RWPE2 (cell line): ENCODE data around the gene KRT26.
"Not testable (repeated sequence)": the region's sequence is repeated elsewhere in the genome, so short reads cannot be mapped to it uniquely, and the experiment has no call there.

Source experiments
- ATAC-seq: fragments of 200-7000 bp; cut with Tn5 transposase; 3 replicates; pipeline ENCODE4 v1.9.1; 2021; ENCODE audit warnings: low read depth
- DNase-seq: peaks from one replicate; pipeline ENCODE4 v3.0.0-alpha.2; 2020; ENCODE audit warnings: low spot score
- H3K27ac ChIP-seq: fragments of 450-650 bp; 2 replicates; pipeline ENCODE4 v1.5.1; 2017; ENCODE audit warnings: mild to moderate bottlenecking; ENCODE audit not compliant: poor library complexity, severe bottlenecking
- H3K27me3 ChIP-seq: fragments of 250-450 bp; sonication (Bioruptor Pico); 2 replicates; pipeline ENCODE4 v1.5.1; 2021; ENCODE audit warnings: mild to moderate bottlenecking, moderate library complexity; ENCODE audit not compliant: insufficient read depth, poor library complexity, severe bottlenecking
- H3K36me3 ChIP-seq: fragments of 250-450 bp; sonication (Bioruptor Pico); 2 replicates; pipeline ENCODE4 v1.5.1; 2020; ENCODE audit warnings: low read depth, mild to moderate bottlenecking, moderate library complexity
- H3K4me1 ChIP-seq: fragments of 250-450 bp; sonication (Bioruptor Pico); 2 replicates; pipeline ENCODE4 v1.5.1; 2021; ENCODE audit warnings: mild to moderate bottlenecking, moderate library complexity; ENCODE audit not compliant: insufficient read depth, poor library complexity, severe bottlenecking
- H3K4me3 ChIP-seq: fragments of 250-450 bp; sonication (Bioruptor Pico); 2 replicates; pipeline ENCODE4 v1.5.1; 2021; ENCODE audit warnings: mild to moderate bottlenecking, moderate library complexity; ENCODE audit not compliant: severe bottlenecking
- H3K9me3 ChIP-seq: fragments of 250-450 bp; sonication (Bioruptor Pico); 2 replicates; pipeline ENCODE4 v1.5.1; 2021; ENCODE audit warnings: mild to moderate bottlenecking, moderate library complexity; ENCODE audit not compliant: severe bottlenecking
- CTCF ChIP-seq: fragments of 450-650 bp; IDR thresholded peaks from one replicate; pipeline ENCODE4 v1.5.1; 2017; ENCODE audit warnings: mild to moderate bottlenecking, moderate library complexity; ENCODE audit not compliant: poor library complexity, severe bottlenecking

The KRT26 gene

GRCh38 chr17:40753804-40754203, 18.2 kb downstream of the KRT26 start:
- ATAC-seq: no peak
- H3K27ac ChIP-seq: no peak overlapping the region

GRCh38 chr17:40751065-40751464, 20.9 kb downstream of the KRT26 start:
- Histone ChIP-seq H3K27me3 (peaks cover 10% of the 10 kb centered on the region), H3K36me3 (no peaks in the 10 kb centered on the region), H3K27ac (no peak overlapping the region), H3K4me1 (no peaks in the 10 kb centered on the region), H3K4me3 (no peak overlapping the region), H3K9me3 (peaks cover 3% of the 10 kb centered on the region)
- DNase-seq: no peak
- no peak for TF ChIP-seq CTCF
- no peak for ATAC-seq

More at GRCh38 chr17:40753804-40754203, 18.2 kb downstream of the KRT26 start:
- peaks cover 3% of the 10 kb centered on the region for H3K27me3 ChIP-seq
- H3K36me3 ChIP-seq: no peaks in the 10 kb centered on the region
- TF ChIP-seq CTCF: no peak
- H3K4me3 ChIP-seq: no peak overlapping the region
- no peaks in the 10 kb centered on the region for H3K4me1 ChIP-seq
- H3K9me3 ChIP-seq: no peaks in the 10 kb centered on the region
- no peak for DNase-seq

GRCh38 chr17:40750391-40750790, 21.6 kb downstream of the KRT26 start:
- Histone ChIP-seq H3K4me3 (no peak overlapping the region), H3K27me3 (peaks cover 10% of the 10 kb centered on the region), H3K36me3 (no peaks in the 10 kb centered on the region), H3K4me1 (no peaks in the 10 kb centered on the region), H3K27ac (no peak overlapping the region), H3K9me3 (peaks cover 3% of the 10 kb centered on the region)
- DNase-seq (no peak), ATAC-seq (no peak)
- no peak for TF ChIP-seq CTCF

GRCh38 chr17:40748666-40749065, 23.3 kb downstream of the KRT26 start:
- ATAC-seq: not testable (repeated sequence)

GRCh38 chr17:40738553-40738952, 33.4 kb downstream of the KRT26 start:
- H3K4me3 ChIP-seq: no peak overlapping the region
- no peaks in the 10 kb centered on the region for H3K36me3 ChIP-seq
- peaks cover 3% of the 10 kb centered on the region for H3K9me3 ChIP-seq
- no peak for TF ChIP-seq CTCF
- H3K27ac ChIP-seq: no peak overlapping the region
- H3K27me3 ChIP-seq: peaks cover 13% of the 10 kb centered on the region
- peaks cover 4% of the 10 kb centered on the region for H3K4me1 ChIP-seq
- DNase-seq (no peak), ATAC-seq (no peak)

More at GRCh38 chr17:40748666-40749065, 23.3 kb downstream of the KRT26 start:
- not testable (repeated sequence) for H3K36me3 ChIP-seq, H3K4me1 ChIP-seq, H3K4me3 ChIP-seq, H3K9me3 ChIP-seq, DNase-seq, H3K27me3 ChIP-seq, H3K27ac ChIP-seq
